A549 treated with Hydrocortisone at 1 μM for 4 hours (cell line): ENCODE data around the gene MS4A5. TPM values are rescaled to one million over a fixed set of nuclear protein-coding genes. Genes with fewer than 3 reads are reported as not detected.

Experiments used
- total RNA-seq: library from RNA; stranded (reverse); fragments of 200-300 nt; extraction: Qiagen RNA extraction; gene quantifications from 5 replicates; pipeline ENCODE4 v1.2.3, GENCODE V29; 2022

The MS4A5 gene
- not detected in 5 replicates for total RNA-seq

GRCh38 chr11:60429272-60429671, at the start of gene MS4A5:
MS4A5 (plus strand) TSS chr11:60429572; CDS start chr11:60429675, 103 bp downstream.

GRCh38 chr11:60396382-60396781, 33.0 kb upstream of the MS4A5 start, which contains the start of gene MS4A14:
MS4A14 (plus strand) TSS chr11:60396459; CDS start chr11:60396579, 120 bp downstream.

GRCh38 chr11:60455531-60456042, 26.2 kb downstream of the MS4A5 start, which contains the start of gene MS4A1:
MS4A1 (plus strand) TSS chr11:60455847; CDS start chr11:60462375, 6,528 bp downstream.

GRCh38 chr11:60492488-60493009, 63.2 kb downstream of the MS4A5 start, which contains the start of gene MS4A12:
MS4A12 (plus strand) TSS chr11:60492778; CDS start chr11:60497319, 4,541 bp downstream.

Other genes starting within 250 kb of the MS4A5 start
- not detected in 5 replicates for gene MS4A6A, start 246.5 kb upstream of the MS4A5 start, total RNA-seq
- gene MS4A4E, start 186.4 kb upstream of the MS4A5 start, total RNA-seq: not detected in 5 replicates
- gene MS4A4A, start 148.9 kb upstream of the MS4A5 start, total RNA-seq: not detected in 5 replicates
- not detected in 5 replicates for gene MS4A6E, start 102.3 kb upstream of the MS4A5 start, total RNA-seq
- gene MS4A7, start 51.0 kb upstream of the MS4A5 start, total RNA-seq: not detected in 5 replicates
- not detected in 5 replicates for gene MS4A14, start 33.1 kb upstream of the MS4A5 start, total RNA-seq
- not detected in 5 replicates for gene MS4A1, start 26.3 kb downstream of the MS4A5 start, total RNA-seq
- not detected in 5 replicates for gene MS4A12, start 63.2 kb downstream of the MS4A5 start, total RNA-seq
- not detected in 5 replicates for gene MS4A13, start 85.8 kb downstream of the MS4A5 start, total RNA-seq